BE2C (cell line): ENCODE measurements around the gene HAPLN1.

Source experiments
- DNase-seq: peaks from one replicate; pipeline ENCODE4 v3.0.0-alpha.2; 2020
- H3K27me3 ChIP-seq: fragments of 250-450 bp; sonication (Bioruptor Pico); 2 replicates; pipeline ENCODE4 v1.5.1; 2020; ENCODE audit warnings: mild to moderate bottlenecking
- H3K36me3 ChIP-seq: fragments of 250-450 bp; sonication (Bioruptor Pico); 2 replicates; pipeline ENCODE4 v1.5.1; 2020; ENCODE audit warnings: mild to moderate bottlenecking
- H3K4me1 ChIP-seq: fragments of 250-450 bp; sonication (Bioruptor Pico); 2 replicates; pipeline ENCODE4 v1.5.1; 2020
- H3K4me3 ChIP-seq: 2 replicates; pipeline ENCODE4 v1.5.1; 2011; ENCODE audit warnings: low read depth, low read length
- H3K9me3 ChIP-seq: fragments of 250-450 bp; sonication (Bioruptor Pico); 2 replicates; pipeline ENCODE4 v1.5.1; 2020
- CTCF ChIP-seq: IDR thresholded peaks from 2 replicates; pipeline ENCODE4 v1.5.1; 2012; ENCODE audit warnings: mild to moderate bottlenecking, low read depth, low read length

The HAPLN1 gene

GRCh38 chr5:83644301-83644700, 76.4 kb downstream of the HAPLN1 start:
- Histone ChIP-seq H3K27me3 (peaks cover 3% of the 10 kb centered on the region; the same call in 1 of the 2 replicates), H3K9me3 (no peaks in the 10 kb centered on the region), H3K4me3 (no peak overlapping the region), H3K36me3 (no peaks in the 10 kb centered on the region), H3K4me1 (no peaks in the 10 kb centered on the region)
- TF ChIP-seq CTCF = no peak
- peak; percentile 9 for DNase-seq

- Histone ChIP-seq H3K4me3 (no peak overlapping the region), H3K9me3 (no peaks in the 10 kb centered on the region), H3K27me3 (no peaks in the 10 kb centered on the region), H3K4me1 (no peaks in the 10 kb centered on the region), H3K36me3 (no peaks in the 10 kb centered on the region)
- no peak for DNase-seq
- no peak for TF ChIP-seq CTCF
Observed at GRCh38 chr5:83641946-83642345, 78.7 kb downstream of the HAPLN1 start.

GRCh38 chr5:83639911-83640310, 80.7 kb downstream of the HAPLN1 start:
- Histone ChIP-seq H3K9me3 (no peaks in the 10 kb centered on the region), H3K36me3 (no peaks in the 10 kb centered on the region), H3K4me1 (no peaks in the 10 kb centered on the region), H3K27me3 (no peaks in the 10 kb centered on the region), H3K4me3 (no peak overlapping the region)
- TF ChIP-seq CTCF = no peak
- DNase-seq = no peak

- H3K4me3 ChIP-seq = no peak overlapping the region
Observed at GRCh38 chr5:83636156-83636555, 84.5 kb downstream of the HAPLN1 start.

GRCh38 chr5:83633285-83633684, 87.4 kb downstream of the HAPLN1 start:
- H3K36me3 ChIP-seq = no peaks in the 10 kb centered on the region
- no peaks in the 10 kb centered on the region for H3K9me3 ChIP-seq
- DNase-seq = no peak
- H3K4me1 ChIP-seq = no peaks in the 10 kb centered on the region; the same call in none of the 2 replicates
- H3K27me3 ChIP-seq = no peaks in the 10 kb centered on the region
- H3K4me3 ChIP-seq = no peak overlapping the region
- no peak for TF ChIP-seq CTCF

More at GRCh38 chr5:83636156-83636555, 84.5 kb downstream of the HAPLN1 start:
- Histone ChIP-seq H3K36me3 (no peaks in the 10 kb centered on the region), H3K4me1 (no peaks in the 10 kb centered on the region), H3K27me3 (no peaks in the 10 kb centered on the region), H3K9me3 (no peaks in the 10 kb centered on the region)
- no peak for DNase-seq
- no peak for TF ChIP-seq CTCF

GRCh38 chr5:83632874-83633273, 87.8 kb downstream of the HAPLN1 start:
- Histone ChIP-seq H3K36me3 (no peaks in the 10 kb centered on the region), H3K9me3 (no peaks in the 10 kb centered on the region), H3K4me1 (no peaks in the 10 kb centered on the region; the same call in none of the 2 replicates), H3K27me3 (no peaks in the 10 kb centered on the region), H3K4me3 (no peak overlapping the region)
- no peak for DNase-seq
- TF ChIP-seq CTCF = no peak
